NT2/D1 (cell line): Measurements from ENCODE around the gene NEK9.

Source experiments
- SUZ12 ChIP-seq: IDR thresholded peaks from 2 replicates; pipeline ENCODE4 v1.6.1; 2011; ENCODE audit not compliant: insufficient read length, insufficient read depth; ENCODE audit errors: extremely low read depth
- YY1 ChIP-seq: IDR thresholded peaks from 2 replicates; pipeline ENCODE4 v1.6.1; 2011; ENCODE audit not compliant: insufficient read length, insufficient read depth
- ZNF274 ChIP-seq: IDR thresholded peaks from 2 replicates; pipeline ENCODE4 v1.6.1; 2011; ENCODE audit warnings: mild to moderate bottlenecking, low read depth, low read length

GRCh38 chr14:75041613-75042012 lies 85.2 kb downstream of the NEK9 start:
- TF ChIP-seq YY1, result no peak
- TF ChIP-seq SUZ12, result no peak
- TF ChIP-seq ZNF274, result no peak
